Measurements from ENCODE around the gene GDF3.
A peak's percentile ranks its signal among the peaks of the same experiment; 100 is the strongest.

DNA sequence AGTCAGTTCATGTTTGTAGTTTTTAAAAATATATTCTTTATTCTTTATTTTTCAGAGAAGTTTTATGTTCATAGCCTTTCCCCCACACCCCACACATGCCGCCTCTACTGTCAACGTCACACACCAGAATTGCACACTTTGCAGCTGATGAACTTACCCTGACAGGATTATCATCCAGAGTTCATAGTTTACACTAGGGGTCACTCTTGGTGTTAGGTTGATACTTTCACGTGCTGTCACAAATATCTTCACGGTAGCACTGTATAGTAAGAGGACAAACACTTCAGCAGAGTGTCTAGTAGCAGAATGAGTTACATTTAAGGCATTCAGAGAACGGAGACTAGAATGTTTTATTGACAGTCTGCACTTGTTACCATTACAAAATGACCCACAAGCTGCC is 20.8 kb upstream of the GDF3 start:
- TF ChIP-seq, protein P1, sequence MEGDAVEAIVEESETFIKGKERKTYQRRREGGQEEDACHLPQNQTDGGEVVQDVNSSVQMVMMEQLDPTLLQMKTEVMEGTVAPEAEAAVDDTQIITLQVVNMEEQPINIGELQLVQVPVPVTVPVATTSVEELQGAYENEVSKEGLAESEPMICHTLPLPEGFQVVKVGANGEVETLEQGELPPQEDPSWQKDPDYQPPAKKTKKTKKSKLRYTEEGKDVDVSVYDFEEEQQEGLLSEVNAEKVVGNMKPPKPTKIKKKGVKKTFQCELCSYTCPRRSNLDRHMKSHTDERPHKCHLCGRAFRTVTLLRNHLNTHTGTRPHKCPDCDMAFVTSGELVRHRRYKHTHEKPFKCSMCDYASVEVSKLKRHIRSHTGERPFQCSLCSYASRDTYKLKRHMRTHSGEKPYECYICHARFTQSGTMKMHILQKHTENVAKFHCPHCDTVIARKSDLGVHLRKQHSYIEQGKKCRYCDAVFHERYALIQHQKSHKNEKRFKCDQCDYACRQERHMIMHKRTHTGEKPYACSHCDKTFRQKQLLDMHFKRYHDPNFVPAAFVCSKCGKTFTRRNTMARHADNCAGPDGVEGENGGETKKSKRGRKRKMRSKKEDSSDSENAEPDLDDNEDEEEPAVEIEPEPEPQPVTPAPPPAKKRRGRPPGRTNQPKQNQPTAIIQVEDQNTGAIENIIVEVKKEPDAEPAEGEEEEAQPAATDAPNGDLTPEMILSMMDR (IDR thresholded peaks at IDR 0.05; ENCODE audit: poor library complexity): peak; percentile 33
- TF ChIP-seq EZH2 (IDR thresholded peaks at IDR 0.05; ENCODE audit: borderline replicate concordance): no peak

Data from hepatocyte (in vitro differentiated cells).